Spinal cord (tissue), 10 donors: ENCODE measurements around the gene TCEA3. TPM values are rescaled to one million over a fixed set of nuclear protein-coding genes. Genes with fewer than 3 reads are reported as not detected.

Experiments used
- DNase-seq, 6 donors: peaks; one replicate each; pipeline versions ENCODE4 v3.0.0 to v3.0.0-alpha.2; 2013 to 2015; ENCODE audit warnings: low spot score in 6 of 6, low read depth in 4 of 6
- H3K27ac ChIP-seq: one replicate; pipeline ENCODE4 v1.5.1; 2013; ENCODE audit warnings: low read depth, low read length, control low read depth
- H3K27me3 ChIP-seq: one replicate; pipeline ENCODE4 v1.6.1; 2013; ENCODE audit warnings: low read length; ENCODE audit not compliant: control insufficient read depth, insufficient read depth
- H3K36me3 ChIP-seq: one replicate; pipeline ENCODE4 v1.6.1; 2013; ENCODE audit warnings: low read length; ENCODE audit not compliant: control insufficient read depth, insufficient read depth
- H3K4me1 ChIP-seq: one replicate; pipeline ENCODE4 v1.6.1; 2013; ENCODE audit warnings: low read length; ENCODE audit not compliant: control insufficient read depth, insufficient read depth
- H3K4me3 ChIP-seq: one replicate; pipeline ENCODE4 v1.5.1; 2013; ENCODE audit warnings: low read depth, low read length, control low read depth
- H3K9me3 ChIP-seq: one replicate; pipeline ENCODE4 v1.6.1; 2013; ENCODE audit warnings: low read length; ENCODE audit not compliant: control insufficient read depth, insufficient read depth
- WGBS: methylation state at CpG from one replicate; pipeline ENCODE4 v1.1.5; 2013; ENCODE audit warnings: missing lambda C conversion rate; ENCODE audit not compliant: insufficient coverage; 5-methylcytosine and 5-hydroxymethylcytosine counted together
- polyA plus RNA-seq, 2 donors: library from polyadenylated mRNA; unstranded; fragments of 120-200 nt; gene quantifications; one replicate each; pipeline ENCODE4 v1.2.1, GENCODE V29; 2013; ENCODE audit not compliant: insufficient read length in 2 of 2
- total RNA-seq, 2 donors: library from RNA; depleted of rRNA in 1 of 2; stranded (reverse); fragments of 120-200 nt in 1 of 2; fragments of >200 nt in 1 of 2; gene quantifications; one replicate each; pipeline versions ENCODE4 v1.2.3 to v1.2.4, GENCODE V29; 2013 to 2014
- donor health status: healthy.

Gene TCEA3
- total and polyA plus RNA-seq, 4 donors, result 9.1 to 32.6 (median 16.6) TPM

GRCh38 chr1:23366598-23366997, 58.0 kb downstream of the TCEA3 start:
- H3K4me1 ChIP-seq, result peaks cover 36% of the 10 kb centered on the region
- DNase-seq, result no peak
- WGBS, result 85% methylated on average over 2 of the region's 5 CpGs
- H3K4me3 ChIP-seq, result no peak overlapping the region
- H3K27ac ChIP-seq, result no peak overlapping the region
- H3K36me3 ChIP-seq, result peaks cover 24% of the 10 kb centered on the region
- H3K9me3 ChIP-seq, result peaks cover 15% of the 10 kb centered on the region
- no peaks in the 10 kb centered on the region for H3K27me3 ChIP-seq

- Histone ChIP-seq H3K4me1 (peaks cover 33% of the 10 kb centered on the region), H3K36me3 (peaks cover 24% of the 10 kb centered on the region), H3K4me3 (no peak overlapping the region), H3K9me3 (peaks cover 19% of the 10 kb centered on the region), H3K27me3 (no peaks in the 10 kb centered on the region), H3K27ac (no peak overlapping the region)
- WGBS, result 78% methylated on average over 1 of the region's 2 CpGs
- no peak for DNase-seq
Measured at GRCh38 chr1:23366146-23366545, 58.4 kb downstream of the TCEA3 start.

- WGBS, result 100% methylated on average over 1 of the region's 13 CpGs
- Histone ChIP-seq H3K36me3 (peaks cover 25% of the 10 kb centered on the region), H3K9me3 (peaks cover 25% of the 10 kb centered on the region), H3K27me3 (no peaks in the 10 kb centered on the region), H3K4me1 (peaks cover 9% of the 10 kb centered on the region), H3K4me3 (no peak overlapping the region), H3K27ac (no peak overlapping the region)
- DNase-seq, result no peak
Measured at GRCh38 chr1:23362218-23362713, 62.3 kb downstream of the TCEA3 start.

- WGBS, result no CpG with 5 or more reads among the region's 3 CpGs
- Histone ChIP-seq H3K4me3 (no peak overlapping the region), H3K27ac (no peak overlapping the region), H3K27me3 (no peaks in the 10 kb centered on the region), H3K36me3 (peaks cover 18% of the 10 kb centered on the region), H3K9me3 (peaks cover 25% of the 10 kb centered on the region), H3K4me1 (peaks cover 5% of the 10 kb centered on the region)
- DNase-seq, result no peak
Measured at GRCh38 chr1:23358310-23358875, 66.2 kb downstream of the TCEA3 start.

GRCh38 chr1:23357138-23357908, 67.2 kb downstream of the TCEA3 start:
- Histone ChIP-seq H3K36me3 (peaks cover 9% of the 10 kb centered on the region), H3K27ac (peak overlapping the region; percentile 43), H3K27me3 (no peaks in the 10 kb centered on the region), H3K9me3 (peaks cover 17% of the 10 kb centered on the region), H3K4me3 (no peak overlapping the region), H3K4me1 (peaks cover 5% of the 10 kb centered on the region)
- peak in 1 of 6 donors; percentile 15 for DNase-seq
- no CpG with 5 or more reads among the region's 3 CpGs for WGBS

- 33% methylated on average over 6 of the region's 8 CpGs for WGBS
- H3K4me3 ChIP-seq, result no peak overlapping the region
- no peaks in the 10 kb centered on the region for H3K27me3 ChIP-seq
- DNase-seq, result peak in 2 of 6 donors; percentile 49 to 54
- peaks cover 10% of the 10 kb centered on the region for H3K9me3 ChIP-seq
- H3K27ac ChIP-seq, result peak overlapping the region; percentile 43
- H3K36me3 ChIP-seq, result peaks cover 3% of the 10 kb centered on the region
- H3K4me1 ChIP-seq, result peaks cover 5% of the 10 kb centered on the region
Measured at GRCh38 chr1:23356471-23357137, 67.9 kb downstream of the TCEA3 start.

- no peak for DNase-seq
- no peaks in the 10 kb centered on the region for H3K27me3 ChIP-seq
- no peaks in the 10 kb centered on the region for H3K9me3 ChIP-seq
- H3K36me3 ChIP-seq, result no peaks in the 10 kb centered on the region
- H3K4me3 ChIP-seq, result no peak overlapping the region
- no peak overlapping the region for H3K27ac ChIP-seq
- H3K4me1 ChIP-seq, result peaks cover 5% of the 10 kb centered on the region
- WGBS, result 57% methylated on average over 2 of the region's 3 CpGs
Measured at GRCh38 chr1:23354245-23354644, 70.3 kb downstream of the TCEA3 start.

- no peaks in the 10 kb centered on the region for H3K36me3 ChIP-seq
- no peak for DNase-seq
- H3K9me3 ChIP-seq, result no peaks in the 10 kb centered on the region
- 75% methylated on average over 1 of the region's 1 CpG for WGBS
- H3K27ac ChIP-seq, result no peak overlapping the region
- no peaks in the 10 kb centered on the region for H3K4me1 ChIP-seq
- no peak overlapping the region for H3K4me3 ChIP-seq
- H3K27me3 ChIP-seq, result no peaks in the 10 kb centered on the region
Measured at GRCh38 chr1:23352096-23352695, 72.4 kb downstream of the TCEA3 start.

- no peak overlapping the region for H3K27ac ChIP-seq
- peaks cover 9% of the 10 kb centered on the region for H3K4me1 ChIP-seq
- H3K36me3 ChIP-seq, result no peaks in the 10 kb centered on the region
- WGBS, result over 99% methylated on average over 11 of the region's 14 CpGs
- H3K27me3 ChIP-seq, result no peaks in the 10 kb centered on the region
- no peak for DNase-seq
- no peak overlapping the region for H3K4me3 ChIP-seq
- no peaks in the 10 kb centered on the region for H3K9me3 ChIP-seq
Measured at GRCh38 chr1:23345920-23346319, 78.6 kb downstream of the TCEA3 start.
